ENCODE results near the gene MYLK. TPM values are rescaled to one million over a fixed set of nuclear protein-coding genes. Genes with fewer than 3 reads are reported as not detected.

Gene MYLK
- total RNA-seq, 1 donor from 2014 or later: 9.5 TPM

- intact Hi-C loops (cut with micrococcal nuclease): no loop called here
- DNase-seq (no peak), ATAC-seq (peak; percentile 38)
These were observed 189.6 kb downstream of the MYLK start for GRCh38 chr3:123694366-123695087.

DNA sequence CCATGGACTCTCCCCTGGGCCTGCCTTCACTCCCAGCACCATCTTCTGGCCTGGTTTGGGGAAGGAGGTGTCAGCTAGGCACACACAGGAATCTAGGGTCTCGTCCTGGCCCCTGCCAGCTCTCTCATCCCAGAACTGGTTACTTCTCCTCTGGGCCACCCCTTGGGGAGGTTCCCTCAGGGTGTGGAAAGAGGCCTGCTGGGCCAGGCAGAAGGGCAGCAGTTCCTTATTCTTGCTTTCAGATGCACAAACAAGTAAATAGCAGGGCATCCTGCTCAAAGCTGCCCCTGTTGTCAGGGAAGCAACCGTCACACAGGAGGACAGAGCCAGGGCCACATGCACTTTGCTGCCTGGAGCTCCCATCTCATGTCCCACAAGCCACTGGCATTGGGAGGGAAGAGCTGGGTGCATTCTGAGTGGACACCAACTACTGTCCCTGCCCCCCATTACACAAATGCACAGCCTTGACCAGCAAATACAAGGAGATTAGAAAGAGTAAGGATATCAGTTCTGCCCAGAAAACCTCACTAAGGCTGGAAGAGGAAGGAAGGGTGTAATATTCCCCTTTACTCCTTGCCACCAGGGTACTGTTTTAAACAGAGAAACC lies 190.4 kb downstream of the MYLK start:
- no peak for ATAC-seq
- DNase-seq: no peak
- intact Hi-C loops (cut with micrococcal nuclease): no loop called here

GRCh38 chr3:123692671-123693070 lies 191.5 kb downstream of the MYLK start:
- no peak for DNase-seq
- no peak for ATAC-seq
- intact Hi-C loops (cut with micrococcal nuclease): no loop called here

GRCh38 chr3:123692041-123692440 lies 192.1 kb downstream of the MYLK start:
- DNase-seq (no peak), ATAC-seq (no peak)
- intact Hi-C loops (cut with micrococcal nuclease): no loop called here

DNA sequence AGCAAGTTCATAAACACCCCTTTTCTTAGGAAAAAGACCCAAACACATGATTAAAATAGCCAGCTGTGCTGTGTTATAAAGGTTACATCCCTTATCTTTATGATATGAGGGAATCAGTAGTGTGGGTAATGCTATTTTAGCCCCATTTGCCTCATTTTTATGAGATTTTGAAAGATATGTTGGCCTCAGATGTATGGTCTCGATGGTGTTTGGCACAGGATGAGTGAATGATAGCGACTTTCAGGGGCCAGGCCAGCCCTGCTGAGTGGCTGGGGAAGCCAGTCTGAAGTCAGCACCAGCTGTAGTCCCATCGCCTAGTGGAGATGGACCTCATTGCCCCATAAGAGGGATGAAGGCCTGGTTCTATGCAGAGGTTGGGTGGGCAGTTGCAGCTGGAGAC lies 194.3 kb downstream of the MYLK start:
- no peak for DNase-seq
- no peak for ATAC-seq
- intact Hi-C loops (cut with micrococcal nuclease): no loop called here

GRCh38 chr3:123688241-123688747 lies 195.8 kb downstream of the MYLK start:
- no peak for ATAC-seq
- no peak for DNase-seq
- intact Hi-C loops (cut with micrococcal nuclease): no loop called here

DNA sequence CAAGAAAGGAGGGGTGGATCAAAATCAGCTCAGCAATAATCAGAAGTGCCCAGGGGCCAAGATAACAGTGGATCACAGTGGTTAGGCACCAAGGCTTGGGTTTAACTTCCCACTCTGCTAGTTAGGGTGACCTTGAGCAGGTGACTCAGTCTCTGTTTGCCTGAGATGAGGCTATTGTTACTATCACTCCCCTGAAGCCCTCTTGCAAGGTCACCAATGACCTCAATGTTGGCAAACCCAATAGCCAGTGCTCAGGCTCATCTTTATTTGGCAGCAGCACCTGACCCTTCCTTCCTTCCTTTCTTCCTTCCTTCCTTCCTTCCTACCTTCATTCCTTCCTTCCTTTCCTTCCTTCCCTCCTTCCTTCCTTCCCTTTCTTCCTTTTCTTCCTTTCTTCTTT lies 196.8 kb downstream of the MYLK start:
- intact Hi-C loops (cut with micrococcal nuclease): no loop called here
- ATAC-seq: peak; percentile 35

GRCh38 chr3:123686251-123686650 lies 197.9 kb downstream of the MYLK start:
- DNase-seq (no peak), ATAC-seq (peak; percentile 35)

More for the DNA sequence above, 196.8 kb downstream of the MYLK start:
- DNase-seq: no peak

GRCh38 chr3:123685780-123686179 lies 198.4 kb downstream of the MYLK start:
- intact Hi-C loops (cut with micrococcal nuclease): no loop called here
- DNase-seq (no peak), ATAC-seq (no peak)

More at GRCh38 chr3:123686251-123686650, 197.9 kb downstream of the MYLK start:
- intact Hi-C loops (cut with micrococcal nuclease): no loop called here

- ATAC-seq: no peak
- no peak for DNase-seq
- intact Hi-C loops (cut with micrococcal nuclease): no loop called here
These were observed 199.5 kb downstream of the MYLK start for GRCh38 chr3:123684636-123685035.

GRCh38 chr3:123684209-123684608 lies 199.9 kb downstream of the MYLK start:
- ATAC-seq: no peak
- intact Hi-C loops (cut with micrococcal nuclease): no loop called here
- DNase-seq: no peak

GRCh38 chr3:123683505-123684154 lies 200.5 kb downstream of the MYLK start:
- DNase-seq (no peak), ATAC-seq (no peak)
- intact Hi-C loops (cut with micrococcal nuclease): no loop called here

DNA sequence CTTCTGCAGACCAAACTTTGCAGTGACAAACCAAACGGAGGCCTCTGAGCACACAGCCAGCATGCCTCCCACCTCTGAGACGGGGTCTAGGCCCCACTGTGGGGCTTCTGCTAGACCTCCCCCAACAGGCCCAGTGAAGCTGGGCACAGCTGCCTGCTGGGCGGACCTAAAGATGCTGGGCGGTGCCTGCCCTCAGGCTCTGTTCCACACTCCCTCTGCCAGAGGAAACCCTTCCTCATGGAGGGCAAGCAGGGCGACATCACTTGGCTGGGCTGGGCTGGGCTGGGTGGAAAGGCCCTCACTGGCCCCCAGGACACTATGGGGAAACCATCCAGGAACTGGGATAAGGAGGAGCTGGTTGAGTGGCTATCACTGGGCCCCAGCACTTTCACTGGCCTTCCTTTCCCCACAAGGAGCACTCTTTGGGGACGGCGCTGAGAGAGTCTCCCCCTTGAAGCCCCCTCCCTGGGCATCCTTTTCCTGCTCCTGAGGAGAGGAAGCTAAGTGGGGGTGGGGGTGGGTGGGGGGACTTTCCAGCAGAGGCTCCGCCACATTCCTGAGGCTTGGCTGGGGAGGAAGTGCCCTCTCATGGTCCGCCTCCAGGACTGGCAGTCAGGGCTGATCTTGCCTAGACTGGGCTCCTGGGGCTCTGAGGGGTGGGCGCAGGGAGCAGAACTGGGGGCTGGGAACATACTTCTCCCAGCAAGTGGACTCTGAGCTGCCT lies 201.2 kb downstream of the MYLK start:
- ATAC-seq (no peak), DNase-seq (no peak)
- intact Hi-C loops (cut with micrococcal nuclease): no loop called here

- ATAC-seq (no peak), DNase-seq (no peak)
- intact Hi-C loops (cut with micrococcal nuclease): no loop called here
These were observed 201.8 kb downstream of the MYLK start for GRCh38 chr3:123682302-123682701.

DNA sequence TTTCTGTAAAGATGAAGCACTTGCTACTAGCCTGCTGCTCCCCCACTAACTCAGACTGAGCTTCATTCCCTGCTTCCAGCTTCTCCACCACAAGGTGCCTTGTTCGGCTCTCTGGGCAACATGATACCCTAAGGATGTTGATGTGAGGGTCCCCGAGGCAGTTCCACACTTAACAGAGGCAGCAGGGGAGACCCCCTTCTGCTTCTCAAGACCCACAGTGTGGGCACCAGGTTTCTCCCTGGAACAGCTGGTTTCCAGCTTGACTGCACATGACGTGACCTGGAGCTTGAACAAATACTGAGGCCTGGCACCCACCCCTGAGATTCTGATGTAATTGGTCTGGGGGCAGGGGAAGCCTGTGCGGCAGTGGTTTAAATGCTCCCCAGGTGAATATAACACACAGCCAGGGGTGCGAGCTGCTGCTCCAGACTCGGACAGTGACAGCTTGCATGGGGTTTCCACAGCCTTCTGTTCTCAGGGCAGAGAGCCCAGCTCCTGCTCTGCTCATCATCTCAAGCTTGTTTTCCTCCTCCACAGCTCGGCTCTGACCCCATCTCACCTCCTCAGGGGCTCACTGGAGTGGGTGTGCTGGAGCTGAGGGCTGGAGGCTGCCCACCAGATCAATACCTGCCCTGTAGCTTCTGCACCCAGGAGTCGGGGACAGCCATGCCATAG lies 204.3 kb downstream of the MYLK start:
- ATAC-seq (peak; percentile 27), DNase-seq (no peak)
- intact Hi-C loops (cut with micrococcal nuclease): no loop called here

GRCh38 chr3:123678108-123678511 lies 206.0 kb downstream of the MYLK start:
- intact Hi-C loops (cut with micrococcal nuclease): no loop called here
- DNase-seq (no peak), ATAC-seq (peak; percentile 50)

DNA sequence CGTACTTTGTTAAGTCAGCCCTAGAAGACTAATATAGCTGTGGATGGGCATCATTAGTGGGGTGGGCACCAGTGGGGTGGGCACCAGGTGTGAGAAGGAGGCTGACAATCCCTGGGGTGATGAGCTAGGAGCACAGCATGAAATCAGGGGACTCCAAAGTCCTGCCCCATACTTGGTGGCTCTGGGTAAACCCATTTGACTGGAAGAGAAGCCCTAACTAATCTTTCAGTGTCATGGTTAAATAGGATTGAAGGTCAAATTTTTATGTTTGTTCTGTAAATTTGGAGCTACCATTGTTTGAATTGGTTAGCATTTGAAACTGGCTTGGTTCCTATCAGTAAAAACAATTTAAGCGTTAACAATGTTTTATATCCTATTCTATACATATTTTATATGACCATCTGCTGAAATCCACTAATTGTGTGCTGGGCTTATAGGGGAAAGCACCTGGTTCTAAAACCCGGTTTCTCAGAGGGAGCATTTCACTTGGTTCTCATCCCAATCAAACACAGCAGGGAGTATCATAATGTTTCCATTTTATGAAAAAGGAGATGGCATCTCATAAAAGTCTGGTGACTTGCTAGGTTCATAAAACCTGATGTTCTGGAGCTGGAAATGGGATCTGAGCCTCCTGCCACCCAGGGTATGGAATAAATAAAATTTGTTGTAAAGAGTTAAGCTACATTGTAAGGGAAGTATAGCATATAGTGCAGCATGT lies 211.5 kb downstream of the MYLK start:
- ATAC-seq: no peak
- DNase-seq: no peak
- intact Hi-C loops (cut with micrococcal nuclease): no loop called here

DNA sequence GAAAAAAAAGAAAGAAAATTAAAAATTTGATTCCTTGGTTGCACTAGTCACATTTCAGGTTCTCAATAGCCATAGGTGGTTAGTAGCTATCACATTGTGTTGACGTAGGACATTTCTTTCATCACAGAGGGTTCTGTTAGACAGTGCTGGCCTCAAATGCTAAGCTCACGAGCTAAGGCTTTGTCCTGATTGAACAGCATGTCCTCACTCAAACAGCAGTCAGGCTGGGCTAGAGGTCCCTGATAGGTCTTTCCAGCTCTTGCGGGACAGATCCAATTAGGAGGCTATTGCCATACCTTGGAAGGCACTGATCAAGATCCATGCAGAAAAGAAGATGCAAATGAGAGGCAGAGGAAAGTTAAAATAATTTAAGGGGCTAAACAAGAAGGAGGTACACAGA lies 213.4 kb downstream of the MYLK start:
- ATAC-seq: no peak
- intact Hi-C loops (cut with micrococcal nuclease): no loop called here
- DNase-seq: no peak

DNA sequence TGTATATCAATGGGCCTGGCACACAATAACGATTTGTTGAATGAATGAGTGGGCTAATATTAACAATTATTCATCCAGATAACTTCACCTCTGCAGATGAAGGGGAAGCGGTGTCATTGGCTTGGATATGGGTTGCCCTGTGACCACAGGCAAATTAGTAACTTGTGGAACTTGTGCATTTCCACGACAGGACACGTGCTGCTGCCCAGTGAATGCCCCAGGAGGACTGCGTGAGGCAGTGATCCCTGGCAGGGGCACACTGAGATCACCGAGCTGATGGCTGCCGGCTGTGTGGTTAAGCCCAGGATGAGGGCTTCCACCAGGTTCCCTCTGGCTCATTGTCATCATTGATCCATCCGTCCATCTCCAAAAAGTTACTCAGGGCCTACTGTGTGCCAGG lies 215.2 kb downstream of the MYLK start:
- DNase-seq (no peak), ATAC-seq (no peak)
- intact Hi-C loops (cut with micrococcal nuclease): no loop called here

Measured in left ventricle myocardium superior (tissue), 1 donor.